CD1c-positive myeloid dendritic cell (primary cell): ENCODE measurements around the gene TMEM170B.
A peak's percentile ranks its signal among the peaks of the same experiment; 100 is the strongest.

Source experiments
- DNase-seq: peaks from one replicate; pipeline ENCODE4 v3.0.0-alpha.2; 2016; ENCODE audit errors: extremely low spot score

Gene TMEM170B

GRCh38 chr6:11537229-11538051, at the start of gene TMEM170B:
TSS of gene TMEM170B (plus strand) at chr6:11537749. CDS start at chr6:11538278, 529 bp downstream.
- DNase-seq = peak; percentile 98

- no peak for DNase-seq
Observed at GRCh38 chr6:11490996-11491395, 46.6 kb upstream of the TMEM170B start.

GRCh38 chr6:11491596-11492463, 45.7 kb upstream of the TMEM170B start:
- DNase-seq = no peak

- no peak for DNase-seq
Observed at GRCh38 chr6:11492464-11493290, 44.9 kb upstream of the TMEM170B start.

- no peak for DNase-seq
Observed at GRCh38 chr6:11493974-11494373, 43.6 kb upstream of the TMEM170B start.

- peak; percentile 19 for DNase-seq
Observed at GRCh38 chr6:11494786-11495564, 42.6 kb upstream of the TMEM170B start.

- DNase-seq = no peak
Observed at GRCh38 chr6:11495565-11496145, 41.9 kb upstream of the TMEM170B start.

- DNase-seq = peak; percentile 84
Observed at GRCh38 chr6:11496152-11497060, 41.1 kb upstream of the TMEM170B start.

GRCh38 chr6:11497107-11497506, 40.4 kb upstream of the TMEM170B start:
- peak; percentile 34 for DNase-seq

GRCh38 chr6:11497881-11498280, 39.7 kb upstream of the TMEM170B start:
- DNase-seq = no peak

- DNase-seq = no peak
Observed at GRCh38 chr6:11500008-11500407, 37.5 kb upstream of the TMEM170B start.

GRCh38 chr6:11509471-11509870, 28.1 kb upstream of the TMEM170B start:
- DNase-seq = no peak

GRCh38 chr6:11514672-11515071, 22.9 kb upstream of the TMEM170B start:
- peak; percentile 32 for DNase-seq

- DNase-seq = no peak
Observed at GRCh38 chr6:11515763-11516162, 21.8 kb upstream of the TMEM170B start.

GRCh38 chr6:11522812-11523605, 14.5 kb upstream of the TMEM170B start:
- no peak for DNase-seq

GRCh38 chr6:11525468-11526155, 11.9 kb upstream of the TMEM170B start:
- DNase-seq = peak; percentile 94

GRCh38 chr6:11526156-11526505, 11.4 kb upstream of the TMEM170B start:
- DNase-seq = no peak

- DNase-seq = no peak
Observed at GRCh38 chr6:11527274-11527870, 10.2 kb upstream of the TMEM170B start.
